HL-60 (cell line): Measurements from ENCODE around the gene SLAIN1.
"Not testable (repeated sequence)": the region's sequence is repeated elsewhere in the genome, so short reads cannot be mapped to it uniquely, and the experiment has no call there.

ENCODE experiments used
- DNase-seq, 2 experiments: peaks; one replicate each; pipeline ENCODE4 v3.0.0-alpha.2; 2010 to 2020; ENCODE audit warnings: low read depth in 1 of 2, low spot score in 1 of 2
- H3K27ac ChIP-seq: fragments of 250-450 bp; sonication (Bioruptor Pico); replicated peaks from 2 replicates; pipeline ENCODE4 v1.5.1; 2020; ENCODE audit warnings: mild to moderate bottlenecking, moderate library complexity
- H3K27me3 ChIP-seq: fragments of 250-450 bp; sonication (Bioruptor Pico); 2 replicates; pipeline ENCODE4 v1.5.1; 2021; ENCODE audit warnings: mild to moderate bottlenecking, moderate library complexity; ENCODE audit not compliant: insufficient read depth, poor library complexity, severe bottlenecking
- H3K4me3 ChIP-seq: replicated peaks from 2 replicates; pipeline ENCODE4 v1.5.1; 2011; ENCODE audit warnings: mild to moderate bottlenecking, control low read depth, low read length; ENCODE audit not compliant: insufficient read depth
- GABPA ChIP-seq: IDR thresholded peaks from 2 replicates; pipeline ENCODE4 v1.6.1; 2012; ENCODE audit warnings: low read depth
- POLR2AphosphoS5 ChIP-seq: IDR thresholded peaks from 2 replicates; pipeline ENCODE4 v1.6.1; 2012; ENCODE audit warnings: low read depth
- SPI1 ChIP-seq: IDR thresholded peaks from 2 replicates; pipeline ENCODE4 v1.6.1; 2012; ENCODE audit warnings: low read depth, mild to moderate bottlenecking, borderline replicate concordance
- long read RNA-seq: library from polyadenylated mRNA; unstranded; transcript quantifications from one replicate; pipeline ENCODE4 v2.0.0, GENCODE V29; 2020
- TF ChIP-seq, protein P1 (sequence below): IDR thresholded peaks from one replicate; pipeline ENCODE4 v1.5.1; 2011; ENCODE audit warnings: low read length, control low read depth, inconsistent platforms; ENCODE audit not compliant: insufficient read depth
- TF ChIP-seq, protein P2 (sequence below): IDR thresholded peaks from 2 replicates; pipeline ENCODE4 v1.6.1; 2012; ENCODE audit warnings: low read depth; ENCODE audit not compliant: insufficient replicate concordance

SLAIN1 gene
- long read RNA-seq, partial matches to known transcripts: 3 of 8 reads
- long read RNA-seq, other reads (novel, unspliced or antisense): 3 of 8 reads

DNA sequence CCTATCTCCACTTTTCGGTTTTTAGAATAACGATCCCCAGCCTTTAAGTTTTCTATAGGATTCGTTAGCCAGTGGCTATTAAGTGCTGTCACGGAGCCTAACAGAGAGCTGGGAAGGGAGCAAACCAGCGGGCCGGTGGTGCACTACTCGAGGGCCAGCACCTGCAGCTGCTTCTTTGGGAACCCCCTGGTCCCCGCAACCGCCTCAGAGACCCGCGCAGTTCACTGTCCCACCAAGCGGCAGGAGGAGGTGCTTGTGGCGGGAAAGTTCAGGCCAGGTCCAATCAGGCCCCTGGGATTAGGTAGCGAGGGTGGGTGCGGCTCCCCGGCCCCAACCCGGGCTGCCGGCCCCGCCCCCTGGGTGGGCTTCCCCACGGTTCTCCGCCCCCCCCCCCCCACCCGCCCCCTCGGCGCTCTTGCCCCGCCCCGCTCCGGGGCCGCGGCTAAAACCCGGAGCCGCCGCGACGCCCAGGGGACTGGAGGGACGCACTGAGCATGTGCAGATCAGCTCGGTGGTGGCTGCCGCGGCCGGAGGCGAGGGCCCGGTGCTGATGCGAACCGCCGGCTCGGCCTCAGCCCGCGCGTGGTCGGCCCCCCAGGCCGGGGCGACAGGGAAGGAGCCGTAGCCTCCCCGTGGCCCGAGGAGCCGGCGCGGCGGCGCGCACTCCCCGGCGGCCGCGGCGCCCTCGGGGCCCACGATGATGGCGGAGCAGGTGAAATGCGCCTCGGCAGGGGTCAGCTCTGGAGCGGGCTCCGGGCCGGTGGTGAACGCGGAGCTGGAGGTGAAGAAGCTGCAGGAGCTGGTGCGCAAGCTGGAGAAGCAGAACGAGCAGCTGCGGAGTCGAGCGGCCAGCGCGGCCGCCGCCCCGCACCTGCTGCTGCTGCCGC, at the start of gene SLAIN1:
SLAIN1 (plus strand) TSS at position 471 of the 887 bp plus-strand sequence; CDS start at position 698, 227 bp downstream.
- no peak within 1 kb of the TSS for H3K27ac ChIP-seq
- TF ChIP-seq, protein P1, sequence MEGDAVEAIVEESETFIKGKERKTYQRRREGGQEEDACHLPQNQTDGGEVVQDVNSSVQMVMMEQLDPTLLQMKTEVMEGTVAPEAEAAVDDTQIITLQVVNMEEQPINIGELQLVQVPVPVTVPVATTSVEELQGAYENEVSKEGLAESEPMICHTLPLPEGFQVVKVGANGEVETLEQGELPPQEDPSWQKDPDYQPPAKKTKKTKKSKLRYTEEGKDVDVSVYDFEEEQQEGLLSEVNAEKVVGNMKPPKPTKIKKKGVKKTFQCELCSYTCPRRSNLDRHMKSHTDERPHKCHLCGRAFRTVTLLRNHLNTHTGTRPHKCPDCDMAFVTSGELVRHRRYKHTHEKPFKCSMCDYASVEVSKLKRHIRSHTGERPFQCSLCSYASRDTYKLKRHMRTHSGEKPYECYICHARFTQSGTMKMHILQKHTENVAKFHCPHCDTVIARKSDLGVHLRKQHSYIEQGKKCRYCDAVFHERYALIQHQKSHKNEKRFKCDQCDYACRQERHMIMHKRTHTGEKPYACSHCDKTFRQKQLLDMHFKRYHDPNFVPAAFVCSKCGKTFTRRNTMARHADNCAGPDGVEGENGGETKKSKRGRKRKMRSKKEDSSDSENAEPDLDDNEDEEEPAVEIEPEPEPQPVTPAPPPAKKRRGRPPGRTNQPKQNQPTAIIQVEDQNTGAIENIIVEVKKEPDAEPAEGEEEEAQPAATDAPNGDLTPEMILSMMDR: no peak
- no peak for TF ChIP-seq GABPA
- TF ChIP-seq, protein P2, sequence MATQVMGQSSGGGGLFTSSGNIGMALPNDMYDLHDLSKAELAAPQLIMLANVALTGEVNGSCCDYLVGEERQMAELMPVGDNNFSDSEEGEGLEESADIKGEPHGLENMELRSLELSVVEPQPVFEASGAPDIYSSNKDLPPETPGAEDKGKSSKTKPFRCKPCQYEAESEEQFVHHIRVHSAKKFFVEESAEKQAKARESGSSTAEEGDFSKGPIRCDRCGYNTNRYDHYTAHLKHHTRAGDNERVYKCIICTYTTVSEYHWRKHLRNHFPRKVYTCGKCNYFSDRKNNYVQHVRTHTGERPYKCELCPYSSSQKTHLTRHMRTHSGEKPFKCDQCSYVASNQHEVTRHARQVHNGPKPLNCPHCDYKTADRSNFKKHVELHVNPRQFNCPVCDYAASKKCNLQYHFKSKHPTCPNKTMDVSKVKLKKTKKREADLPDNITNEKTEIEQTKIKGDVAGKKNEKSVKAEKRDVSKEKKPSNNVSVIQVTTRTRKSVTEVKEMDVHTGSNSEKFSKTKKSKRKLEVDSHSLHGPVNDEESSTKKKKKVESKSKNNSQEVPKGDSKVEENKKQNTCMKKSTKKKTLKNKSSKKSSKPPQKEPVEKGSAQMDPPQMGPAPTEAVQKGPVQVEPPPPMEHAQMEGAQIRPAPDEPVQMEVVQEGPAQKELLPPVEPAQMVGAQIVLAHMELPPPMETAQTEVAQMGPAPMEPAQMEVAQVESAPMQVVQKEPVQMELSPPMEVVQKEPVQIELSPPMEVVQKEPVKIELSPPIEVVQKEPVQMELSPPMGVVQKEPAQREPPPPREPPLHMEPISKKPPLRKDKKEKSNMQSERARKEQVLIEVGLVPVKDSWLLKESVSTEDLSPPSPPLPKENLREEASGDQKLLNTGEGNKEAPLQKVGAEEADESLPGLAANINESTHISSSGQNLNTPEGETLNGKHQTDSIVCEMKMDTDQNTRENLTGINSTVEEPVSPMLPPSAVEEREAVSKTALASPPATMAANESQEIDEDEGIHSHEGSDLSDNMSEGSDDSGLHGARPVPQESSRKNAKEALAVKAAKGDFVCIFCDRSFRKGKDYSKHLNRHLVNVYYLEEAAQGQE: no peak
- peak; percentile 26; the same call in 1 of the 2 replicates for TF ChIP-seq POLR2AphosphoS5
- no peak for TF ChIP-seq SPI1
- H3K27me3 ChIP-seq: peaks cover 58% of the 10 kb centered on the region
- peak within 1 kb of the TSS; percentile 65 for H3K4me3 ChIP-seq
- peak in 1 of 2 experiments; percentile 59 for DNase-seq

DNA sequence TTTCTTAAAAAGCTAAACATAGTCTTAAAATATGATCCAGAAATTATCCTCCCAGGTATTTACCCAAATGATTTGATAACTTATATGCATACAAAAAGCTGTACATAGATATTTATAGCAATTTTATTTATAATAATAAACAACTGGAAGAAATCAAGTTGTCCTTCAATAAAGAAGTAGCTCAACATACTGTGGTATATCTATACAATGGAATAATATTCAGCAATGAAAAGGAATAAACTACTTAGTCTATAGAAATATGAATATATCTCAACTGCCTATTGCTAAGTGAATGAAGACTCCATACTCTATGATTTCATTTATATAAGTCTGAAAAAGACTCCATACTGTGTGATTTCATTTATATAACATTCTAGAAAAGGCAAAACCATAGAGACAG, 47.1 kb upstream of the SLAIN1 start:
- TF ChIP-seq GABPA: no peak
- no peak for TF ChIP-seq SPI1
- TF ChIP-seq, protein P1: no peak
- TF ChIP-seq POLR2AphosphoS5: no peak
- TF ChIP-seq, protein P2: no peak
- Histone ChIP-seq H3K4me3 (no peak overlapping the region), H3K27ac (no peak overlapping the region), H3K27me3 (no peaks in the 10 kb centered on the region)
- no peak for DNase-seq

DNA sequence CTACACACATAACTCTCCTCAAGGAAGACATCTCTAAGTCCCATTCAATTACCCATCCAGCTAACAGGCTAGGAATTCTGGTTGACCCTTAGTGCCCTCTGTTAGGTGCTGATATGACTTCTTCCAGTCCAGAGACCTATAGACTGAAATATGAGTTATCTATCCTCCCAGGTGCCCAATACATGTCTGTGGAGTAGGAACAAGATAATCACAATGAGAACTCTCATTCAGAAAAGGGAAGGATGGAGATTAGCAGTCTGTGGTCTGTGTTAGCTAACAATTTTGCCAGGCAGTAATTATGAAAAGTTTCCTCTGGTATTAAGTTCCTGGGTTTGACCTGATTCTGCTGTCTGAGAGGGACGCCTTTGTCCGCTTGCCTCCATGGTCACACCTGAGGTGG, 44.2 kb upstream of the SLAIN1 start:
- Histone ChIP-seq H3K27me3 (no peaks in the 10 kb centered on the region), H3K4me3 (no peak overlapping the region), H3K27ac (no peak overlapping the region)
- peak in 1 of 2 experiments; percentile 19 for DNase-seq
- TF ChIP-seq, protein P1: no peak

DNA sequence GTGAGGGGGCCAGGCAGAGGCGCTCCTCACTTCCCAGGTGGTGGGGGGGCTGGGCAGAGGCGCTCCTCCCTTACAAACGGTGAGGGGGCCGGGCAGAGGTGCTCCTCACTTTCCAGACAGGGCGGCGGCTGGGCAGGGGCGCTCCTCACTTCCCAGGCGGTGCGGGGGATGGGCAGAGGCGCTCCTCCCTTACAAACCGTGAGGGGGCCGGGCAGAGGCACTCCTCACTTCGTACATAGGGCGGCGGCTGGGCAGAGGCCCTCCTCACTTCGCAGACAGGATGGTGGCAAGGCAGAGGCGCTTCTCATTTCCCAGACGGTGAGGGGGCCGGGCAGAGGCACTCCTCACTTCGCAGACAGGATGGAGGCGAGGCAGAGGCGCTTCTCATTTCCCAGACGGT, 37.5 kb upstream of the SLAIN1 start:
- not testable (repeated sequence) for H3K27me3 ChIP-seq, DNase-seq, H3K27ac ChIP-seq

More for the DNA sequence above, 37.5 kb upstream of the SLAIN1 start:
- not testable (repeated sequence) for H3K4me3 ChIP-seq
